Measurements from ENCODE around the gene RAB20.
"Not testable (repeated sequence)": the region's sequence is repeated elsewhere in the genome, so short reads cannot be mapped to it uniquely, and the experiment has no call there.

RAB20 gene

GRCh38 chr13:110486880-110487279 lies 74.6 kb downstream of the RAB20 start:
- not testable (repeated sequence) for DNase-seq

- no peak for DNase-seq
Observed at GRCh38 chr13:110486061-110486715, 75.3 kb downstream of the RAB20 start.

- no peak for DNase-seq
Observed at GRCh38 chr13:110485604-110486003, 75.9 kb downstream of the RAB20 start.

GRCh38 chr13:110484290-110485048 lies 77.1 kb downstream of the RAB20 start:
- DNase-seq = no peak

- DNase-seq = no peak
Observed at GRCh38 chr13:110483386-110483968, 78.0 kb downstream of the RAB20 start.

GRCh38 chr13:110480161-110480560 lies 81.4 kb downstream of the RAB20 start:
- DNase-seq = no peak

GRCh38 chr13:110479648-110480047 lies 81.9 kb downstream of the RAB20 start:
- DNase-seq = no peak

- DNase-seq = no peak
Observed at GRCh38 chr13:110479215-110479545, 82.3 kb downstream of the RAB20 start.

GRCh38 chr13:110478405-110479214 lies 82.9 kb downstream of the RAB20 start:
- DNase-seq = no peak

GRCh38 chr13:110477706-110478245 lies 83.7 kb downstream of the RAB20 start:
- DNase-seq = no peak

GRCh38 chr13:110476220-110476617 lies 85.3 kb downstream of the RAB20 start:
- no peak for DNase-seq

- DNase-seq = no peak
Observed at GRCh38 chr13:110475550-110476219, 85.8 kb downstream of the RAB20 start.

- peak; percentile 29 for DNase-seq
Observed at GRCh38 chr13:110475117-110475516, 86.4 kb downstream of the RAB20 start.

GRCh38 chr13:110474713-110475112 lies 86.8 kb downstream of the RAB20 start:
- no peak for DNase-seq

Measured in NCI-H510A (cell line).